CD14-positive monocyte (primary cell): ENCODE measurements around the gene MYO16. TPM values are rescaled to one million over a fixed set of nuclear protein-coding genes. Genes with fewer than 3 reads are reported as not detected.

Experiments used
- DNase-seq, 3 donors: peaks; one replicate each; pipeline ENCODE4 v3.0.0-alpha.2; 2011 to 2022
- H2AFZ ChIP-seq: 2 replicates; pipeline ENCODE4 v1.6.0; 2012; ENCODE audit warnings: mild to moderate bottlenecking, low read depth, low read length, inconsistent platforms; ENCODE audit not compliant: insufficient read depth, poor library complexity, severe bottlenecking
- H3K27ac ChIP-seq, 2 donors: 1 replicate in 1 of 2; 2 replicates in 1 of 2; pipeline ENCODE4 v1.5.1; 2012 to 2013; ENCODE audit warnings: low read length in 2 of 2, control low read depth in 1 of 2, inconsistent platforms in 1 of 2, low read depth in 1 of 2, mild to moderate bottlenecking in 1 of 2
- H3K27me3 ChIP-seq, 2 donors: one replicate each; pipeline versions ENCODE4 v1.6.0 to v1.6.1; 2011 to 2013; ENCODE audit warnings: low read length in 2 of 2; ENCODE audit not compliant: control insufficient read depth in 2 of 2, insufficient read depth in 2 of 2
- H3K36me3 ChIP-seq, 2 donors: replicated peaks in 1 of 2; 1 replicate in 1 of 2; 2 replicates in 1 of 2; pipeline versions ENCODE4 v1.5.1 to v1.6.1; 2012 to 2013; ENCODE audit warnings: low read length in 2 of 2, control low read depth in 1 of 2, inconsistent platforms in 1 of 2, mild to moderate bottlenecking in 1 of 2; ENCODE audit not compliant: insufficient read depth in 2 of 2, control insufficient read depth in 1 of 2
- H3K4me1 ChIP-seq, 2 donors: 1 replicate in 1 of 2; 2 replicates in 1 of 2; pipeline versions ENCODE4 v1.5.1 to v1.6.1; 2012 to 2013; ENCODE audit warnings: low read length in 2 of 2, control low read depth in 1 of 2, inconsistent platforms in 1 of 2, mild to moderate bottlenecking in 1 of 2, moderate library complexity in 1 of 2; ENCODE audit not compliant: insufficient read depth in 2 of 2, control insufficient read depth in 1 of 2
- H3K4me2 ChIP-seq: replicated peaks from 2 replicates; pipeline ENCODE3; 2012; ENCODE audit warnings: low read length, moderate library complexity, mild to moderate bottlenecking; ENCODE audit not compliant: poor library complexity, severe bottlenecking; ENCODE audit errors: extremely low read depth
- H3K4me3 ChIP-seq, 3 experiments: fragments of 200-600 bp in 1 of 3; sonication (generic) in 1 of 3; replicated peaks in 1 of 3; 1 replicate in 2 of 3; 2 replicates in 1 of 3; pipeline ENCODE4 v1.5.1; 2011 to 2013; ENCODE audit warnings: low read length in 3 of 3, mild to moderate bottlenecking in 3 of 3, control low read depth in 2 of 3, low read depth in 2 of 3, inconsistent platforms in 1 of 3, moderate library complexity in 1 of 3
- H3K79me2 ChIP-seq: 2 replicates; pipeline ENCODE4 v1.6.0; 2012; ENCODE audit warnings: mild to moderate bottlenecking, control low read depth, inconsistent platforms, low read length, moderate library complexity; ENCODE audit not compliant: insufficient read depth
- H3K9ac ChIP-seq: 2 replicates; pipeline ENCODE4 v1.6.0; 2017; ENCODE audit warnings: low read length, mild to moderate bottlenecking; ENCODE audit not compliant: insufficient read depth, poor library complexity, severe bottlenecking
- H3K9me3 ChIP-seq, 2 donors: replicated peaks in 1 of 2; 1 replicate in 1 of 2; 2 replicates in 1 of 2; pipeline versions ENCODE4 v1.5.1 to v1.6.1; 2012 to 2013; ENCODE audit warnings: low read length in 2 of 2, control low read depth in 1 of 2; ENCODE audit not compliant: control insufficient read depth in 1 of 2, insufficient read depth in 1 of 2
- H4K20me1 ChIP-seq: 2 replicates; pipeline ENCODE4 v1.6.0; 2012; ENCODE audit warnings: mild to moderate bottlenecking, low read length, control low read depth, moderate library complexity; ENCODE audit not compliant: insufficient read depth
- H3K27ac Mint-ChIP-seq, 7 donors: one replicate each; pipeline ENCODE4 v1.8.0; 2020; ENCODE audit warnings: mild to moderate bottlenecking in 7 of 7, mixed read lengths in 7 of 7, moderate library complexity in 6 of 7, inconsistent platforms in 2 of 7
- H3K27me3 Mint-ChIP-seq, 3 donors: one replicate each; pipeline ENCODE4 v1.8.0; 2021 to 2022; ENCODE audit warnings: low read depth in 3 of 3, mild to moderate bottlenecking in 3 of 3, mixed read lengths in 3 of 3, moderate library complexity in 3 of 3, inconsistent platforms in 1 of 3
- H3K36me3 Mint-ChIP-seq, 2 donors: one replicate each; pipeline ENCODE4 v1.8.0; 2020; ENCODE audit warnings: mixed read lengths in 2 of 2, inconsistent platforms in 1 of 2, mild to moderate bottlenecking in 1 of 2
- H3K4me1 Mint-ChIP-seq: one replicate; pipeline ENCODE4 v1.8.0; 2020; ENCODE audit warnings: mild to moderate bottlenecking, mixed read lengths
- H3K4me3 Mint-ChIP-seq, 2 donors: one replicate each; pipeline ENCODE4 v1.8.0; 2020; ENCODE audit warnings: mild to moderate bottlenecking in 2 of 2, mixed read lengths in 2 of 2, moderate library complexity in 1 of 2
- H3K9me3 Mint-ChIP-seq, 7 donors: one replicate each; pipeline ENCODE4 v1.8.0; 2020 to 2022; ENCODE audit warnings: mixed read lengths in 7 of 7, mild to moderate bottlenecking in 6 of 7, moderate library complexity in 6 of 7, inconsistent platforms in 2 of 7
- WGBS: methylation state at CpG from one replicate; pipeline ENCODE4 v1.1.5; 2013; ENCODE audit warnings: missing lambda C conversion rate; ENCODE audit not compliant: insufficient coverage; 5-methylcytosine and 5-hydroxymethylcytosine counted together
- intact Hi-C, 2 donors: fragments of 100-400 bp; cut with micrococcal nuclease; formaldehyde crosslinking; loops; one replicate each; pipeline versions ENCODE4 v1.15.0 to v1.15.1; 2023
- polyA plus RNA-seq, 3 donors: library from polyadenylated mRNA; depleted of rRNA in 1 of 3; unstranded in 2 of 3; stranded (reverse) in 1 of 3; fragments of 300-500 nt in 2 of 3; fragments of >200 nt in 1 of 3; fragmentation: Illumina TruSeq in 2 of 3; gene quantifications; 1 replicate in 2 of 3; 2 replicates in 1 of 3; pipeline ENCODE4 v1.2.3, GENCODE V29; 2012 to 2021
- TF ChIP-seq, protein P1 (sequence below): fragments of 200-600 bp; IDR thresholded peaks from one replicate; pipeline ENCODE4 v1.8.0; 2022; ENCODE audit warnings: antibody characterized with exemption, mild to moderate bottlenecking

MYO16 gene
- polyA plus RNA-seq, 3 donors, result not detected

DNA sequence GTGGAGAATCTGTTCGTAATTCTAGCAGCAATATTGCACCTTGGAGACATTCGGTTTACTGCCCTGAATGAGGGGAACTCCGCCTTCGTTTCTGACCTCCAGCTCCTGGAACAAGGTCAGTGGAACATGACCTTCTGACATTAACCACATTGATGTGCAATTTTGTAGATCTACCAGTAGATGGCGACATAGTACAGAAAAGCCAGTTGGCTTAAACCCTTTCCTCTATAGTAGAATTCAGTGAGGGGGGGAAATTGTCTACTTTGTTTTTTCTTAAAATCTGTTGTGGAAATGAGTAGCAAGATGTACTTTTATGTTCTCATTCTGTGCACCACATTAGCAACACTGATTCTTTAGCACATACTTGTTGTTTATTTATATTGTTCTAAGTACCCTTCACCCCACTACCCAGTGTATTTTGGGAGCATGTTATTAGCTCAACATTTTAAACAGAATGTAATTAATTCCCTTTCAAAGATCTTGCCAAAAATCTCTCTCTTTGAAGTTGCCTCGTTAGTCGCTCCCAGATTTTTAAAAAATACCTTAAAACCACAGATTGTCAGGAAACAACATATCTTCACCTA, 332.2 kb downstream of the MYO16 start:
- Mint-ChIP-seq H3K4me1 (peaks cover 4% of the 10 kb centered on the region), H3K27ac (no peak overlapping the region), H3K27me3 (peaks cover 0 to 2% (median 1%) of the 10 kb centered on the region in 3 donors), H3K9me3 (no peaks in the 10 kb centered on the region), H3K4me3 (no peak overlapping the region), H3K36me3 (no peaks in the 10 kb centered on the region)
- intact Hi-C loops, result loop anchor here (5.0 to 10.0 kb wide), 5 partner anchors 833 to 1453 kb away; no protein-coding TSS in a partner anchor
- Histone ChIP-seq H3K9me3 (no peaks in the 10 kb centered on the region), H3K36me3 (no peaks in the 10 kb centered on the region), H3K4me2 (no peak overlapping the region), H3K4me3 (no peak overlapping the region), H3K27me3 (no peaks in the 10 kb centered on the region), H3K79me2 (no peaks in the 10 kb centered on the region), H3K27ac (no peak overlapping the region), H3K4me1 (no peaks in the 10 kb centered on the region), H4K20me1 (no peaks in the 10 kb centered on the region), H2AFZ (no peak overlapping the region), H3K9ac (no peak overlapping the region)
- WGBS, result 27% methylated on average over 6 of the region's 7 CpGs
- TF ChIP-seq, protein P1, sequence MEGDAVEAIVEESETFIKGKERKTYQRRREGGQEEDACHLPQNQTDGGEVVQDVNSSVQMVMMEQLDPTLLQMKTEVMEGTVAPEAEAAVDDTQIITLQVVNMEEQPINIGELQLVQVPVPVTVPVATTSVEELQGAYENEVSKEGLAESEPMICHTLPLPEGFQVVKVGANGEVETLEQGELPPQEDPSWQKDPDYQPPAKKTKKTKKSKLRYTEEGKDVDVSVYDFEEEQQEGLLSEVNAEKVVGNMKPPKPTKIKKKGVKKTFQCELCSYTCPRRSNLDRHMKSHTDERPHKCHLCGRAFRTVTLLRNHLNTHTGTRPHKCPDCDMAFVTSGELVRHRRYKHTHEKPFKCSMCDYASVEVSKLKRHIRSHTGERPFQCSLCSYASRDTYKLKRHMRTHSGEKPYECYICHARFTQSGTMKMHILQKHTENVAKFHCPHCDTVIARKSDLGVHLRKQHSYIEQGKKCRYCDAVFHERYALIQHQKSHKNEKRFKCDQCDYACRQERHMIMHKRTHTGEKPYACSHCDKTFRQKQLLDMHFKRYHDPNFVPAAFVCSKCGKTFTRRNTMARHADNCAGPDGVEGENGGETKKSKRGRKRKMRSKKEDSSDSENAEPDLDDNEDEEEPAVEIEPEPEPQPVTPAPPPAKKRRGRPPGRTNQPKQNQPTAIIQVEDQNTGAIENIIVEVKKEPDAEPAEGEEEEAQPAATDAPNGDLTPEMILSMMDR, result peak; percentile 88
- DNase-seq, result peak; percentile 38 to 82 (median 69)

DNA sequence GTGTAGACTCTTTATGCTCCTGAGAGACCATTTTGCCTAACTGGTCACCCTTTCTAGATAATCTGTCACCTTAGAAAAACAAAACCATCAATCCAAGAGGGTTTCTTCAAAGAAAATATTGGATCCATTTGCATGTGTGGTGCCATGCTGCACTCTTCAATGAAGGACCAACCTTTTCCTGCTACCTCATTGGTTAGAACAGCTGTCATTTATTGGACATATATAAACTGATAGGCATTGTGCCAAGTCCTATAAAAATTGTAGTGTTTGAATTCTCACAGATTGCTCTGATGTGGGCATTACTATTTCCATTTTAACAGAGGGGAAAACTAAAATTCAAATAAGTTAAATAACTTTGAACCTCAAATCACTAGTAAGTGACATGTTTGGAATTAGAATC, 333.2 kb downstream of the MYO16 start:
- Mint-ChIP-seq H3K4me3 (no peak overlapping the region), H3K27ac (no peak overlapping the region), H3K9me3 (no peaks in the 10 kb centered on the region), H3K27me3 (peaks cover 0 to 1% (median 0%) of the 10 kb centered on the region in 3 donors), H3K4me1 (peaks cover 4% of the 10 kb centered on the region), H3K36me3 (no peaks in the 10 kb centered on the region)
- H3K79me2 ChIP-seq, result no peaks in the 10 kb centered on the region
- H2AFZ ChIP-seq, result no peak overlapping the region
- DNase-seq, result no peak
- H3K27me3 ChIP-seq, result no peaks in the 10 kb centered on the region
- no peak overlapping the region for H3K4me2 ChIP-seq
- no peaks in the 10 kb centered on the region for H4K20me1 ChIP-seq
- TF ChIP-seq, protein P1, result no peak
- H3K9me3 ChIP-seq, result no peaks in the 10 kb centered on the region
- intact Hi-C loops, result loop anchor here (5.0 to 10.0 kb wide), 5 partner anchors 832 to 1452 kb away; no protein-coding TSS in a partner anchor
- no peak overlapping the region for H3K4me3 ChIP-seq
- no peaks in the 10 kb centered on the region for H3K36me3 ChIP-seq
- H3K27ac ChIP-seq, result no peak overlapping the region
- no peak overlapping the region for H3K9ac ChIP-seq
- H3K4me1 ChIP-seq, result no peaks in the 10 kb centered on the region
